ENCODE data around the gene RAPGEF3.

DNA sequence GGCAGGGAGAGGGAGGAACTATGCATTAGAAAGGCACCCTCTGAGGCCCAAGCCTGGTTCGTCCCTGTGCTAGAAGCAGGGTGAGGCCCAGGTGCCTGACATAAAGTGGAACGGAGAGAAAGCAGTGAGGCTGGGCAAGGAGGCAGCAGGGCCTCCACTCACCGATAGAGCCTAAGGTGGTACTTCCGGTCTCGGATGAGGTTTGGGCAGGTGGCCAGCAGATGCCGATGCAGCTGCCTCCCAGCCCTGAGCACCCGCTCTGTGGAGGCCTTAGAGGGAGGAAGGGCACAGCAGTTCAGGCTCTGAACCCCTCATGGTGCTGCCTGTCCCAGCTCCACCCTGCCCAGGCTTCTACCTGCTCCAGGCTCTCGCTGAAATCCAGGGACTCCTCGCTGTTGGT lies 7.1 kb downstream of the RAPGEF3 start:
- TF ChIP-seq, protein P1, sequence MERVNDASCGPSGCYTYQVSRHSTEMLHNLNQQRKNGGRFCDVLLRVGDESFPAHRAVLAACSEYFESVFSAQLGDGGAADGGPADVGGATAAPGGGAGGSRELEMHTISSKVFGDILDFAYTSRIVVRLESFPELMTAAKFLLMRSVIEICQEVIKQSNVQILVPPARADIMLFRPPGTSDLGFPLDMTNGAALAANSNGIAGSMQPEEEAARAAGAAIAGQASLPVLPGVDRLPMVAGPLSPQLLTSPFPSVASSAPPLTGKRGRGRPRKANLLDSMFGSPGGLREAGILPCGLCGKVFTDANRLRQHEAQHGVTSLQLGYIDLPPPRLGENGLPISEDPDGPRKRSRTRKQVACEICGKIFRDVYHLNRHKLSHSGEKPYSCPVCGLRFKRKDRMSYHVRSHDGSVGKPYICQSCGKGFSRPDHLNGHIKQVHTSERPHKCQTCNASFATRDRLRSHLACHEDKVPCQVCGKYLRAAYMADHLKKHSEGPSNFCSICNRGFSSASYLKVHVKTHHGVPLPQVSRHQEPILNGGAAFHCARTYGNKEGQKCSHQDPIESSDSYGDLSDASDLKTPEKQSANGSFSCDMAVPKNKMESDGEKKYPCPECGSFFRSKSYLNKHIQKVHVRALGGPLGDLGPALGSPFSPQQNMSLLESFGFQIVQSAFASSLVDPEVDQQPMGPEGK (CRISPR knock-in tag; IDR thresholded peaks at IDR 0.05; ENCODE audit: borderline replicate concordance) = no peak
- TF ChIP-seq ISL1 (CRISPR knock-in tag; IDR thresholded peaks at IDR 0.05) (no peak), ZFP3 (CRISPR knock-in tag; IDR thresholded peaks at IDR 0.05) (no peak), ZNF70 (CRISPR knock-in tag; IDR thresholded peaks at IDR 0.05) (no peak), ZFP30 (CRISPR knock-in tag; IDR thresholded peaks at IDR 0.05) (no peak), CSDC2 (CRISPR knock-in tag; IDR thresholded peaks at IDR 0.05) (no peak), OSR1 (CRISPR knock-in tag; IDR thresholded peaks at IDR 0.05) (no peak), TCF4 (CRISPR knock-in tag; IDR thresholded peaks at IDR 0.05; ENCODE audit: borderline replicate concordance) (no peak), GLIS3 (CRISPR knock-in tag; IDR thresholded peaks at IDR 0.05) (no peak)
- TF ChIP-seq, protein P2, sequence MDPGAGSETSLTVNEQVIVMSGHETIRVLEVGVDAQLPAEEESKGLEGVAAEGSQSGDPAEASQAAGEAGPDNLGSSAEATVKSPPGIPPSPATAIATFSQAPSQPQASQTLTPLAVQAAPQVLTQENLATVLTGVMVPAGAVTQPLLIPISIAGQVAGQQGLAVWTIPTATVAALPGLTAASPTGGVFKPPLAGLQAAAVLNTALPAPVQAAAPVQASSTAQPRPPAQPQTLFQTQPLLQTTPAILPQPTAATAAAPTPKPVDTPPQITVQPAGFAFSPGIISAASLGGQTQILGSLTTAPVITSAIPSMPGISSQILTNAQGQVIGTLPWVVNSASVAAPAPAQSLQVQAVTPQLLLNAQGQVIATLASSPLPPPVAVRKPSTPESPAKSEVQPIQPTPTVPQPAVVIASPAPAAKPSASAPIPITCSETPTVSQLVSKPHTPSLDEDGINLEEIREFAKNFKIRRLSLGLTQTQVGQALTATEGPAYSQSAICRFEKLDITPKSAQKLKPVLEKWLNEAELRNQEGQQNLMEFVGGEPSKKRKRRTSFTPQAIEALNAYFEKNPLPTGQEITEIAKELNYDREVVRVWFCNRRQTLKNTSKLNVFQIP (CRISPR knock-in tag; IDR thresholded peaks at IDR 0.05; ENCODE audit: borderline replicate concordance, low read depth) = no peak
- TF ChIP-seq, protein P3, sequence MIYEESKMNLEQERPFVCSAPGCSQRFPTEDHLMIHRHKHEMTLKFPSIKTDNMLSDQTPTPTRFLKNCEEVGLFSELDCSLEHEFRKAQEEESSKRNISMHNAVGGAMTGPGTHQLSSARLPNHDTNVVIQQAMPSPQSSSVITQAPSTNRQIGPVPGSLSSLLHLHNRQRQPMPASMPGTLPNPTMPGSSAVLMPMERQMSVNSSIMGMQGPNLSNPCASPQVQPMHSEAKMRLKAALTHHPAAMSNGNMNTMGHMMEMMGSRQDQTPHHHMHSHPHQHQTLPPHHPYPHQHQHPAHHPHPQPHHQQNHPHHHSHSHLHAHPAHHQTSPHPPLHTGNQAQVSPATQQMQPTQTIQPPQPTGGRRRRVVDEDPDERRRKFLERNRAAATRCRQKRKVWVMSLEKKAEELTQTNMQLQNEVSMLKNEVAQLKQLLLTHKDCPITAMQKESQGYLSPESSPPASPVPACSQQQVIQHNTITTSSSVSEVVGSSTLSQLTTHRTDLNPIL (CRISPR knock-in tag; IDR thresholded peaks at IDR 0.05; ENCODE audit: low read depth) = no peak
